HUES6 (cell line): Measurements from ENCODE around the gene DNAJC18.

Source experiments
- H3K27ac ChIP-seq: 2 replicates; pipeline ENCODE4 v1.7.0; 2013; ENCODE audit warnings: low read depth, mild to moderate bottlenecking, low read length, inconsistent platforms
- H3K27me3 ChIP-seq: 2 replicates; pipeline ENCODE4 v1.6.1; 2013; ENCODE audit warnings: low read length; ENCODE audit not compliant: control insufficient read depth, insufficient read depth
- H3K36me3 ChIP-seq: 2 replicates; pipeline ENCODE4 v1.6.1; 2013; ENCODE audit warnings: low read length; ENCODE audit not compliant: control insufficient read depth, insufficient read depth
- H3K4me1 ChIP-seq: 2 replicates; pipeline ENCODE4 v1.6.1; 2013; ENCODE audit warnings: low read length; ENCODE audit not compliant: control insufficient read depth, insufficient read depth
- H3K4me3 ChIP-seq: 2 replicates; pipeline ENCODE4 v1.5.1; 2013; ENCODE audit warnings: low read depth, low read length
- H3K9ac ChIP-seq: one replicate; pipeline ENCODE4 v1.6.1; 2013; ENCODE audit warnings: mild to moderate bottlenecking, low read length
- H3K9me3 ChIP-seq: 2 replicates; pipeline ENCODE4 v1.6.1; 2013; ENCODE audit warnings: low read depth, low read length; ENCODE audit not compliant: control insufficient read depth, insufficient read depth

Gene DNAJC18

GRCh38 chr5:139474890-139475791, 35.8 kb upstream of the DNAJC18 start:
- H3K27ac ChIP-seq = no peak overlapping the region
- H3K27me3 ChIP-seq = no peaks in the 10 kb centered on the region
- no peaks in the 10 kb centered on the region for H3K9me3 ChIP-seq
- peaks cover 38% of the 10 kb centered on the region for H3K4me1 ChIP-seq
- no peak overlapping the region for H3K4me3 ChIP-seq
- no peaks in the 10 kb centered on the region for H3K36me3 ChIP-seq
- H3K9ac ChIP-seq = no peak overlapping the region

GRCh38 chr5:139473565-139473964, 34.2 kb upstream of the DNAJC18 start:
- H3K27ac ChIP-seq = peak overlapping the region; percentile 31; the same call in 1 of the 2 replicates
- H3K4me1 ChIP-seq = peaks cover 37% of the 10 kb centered on the region

DNA sequence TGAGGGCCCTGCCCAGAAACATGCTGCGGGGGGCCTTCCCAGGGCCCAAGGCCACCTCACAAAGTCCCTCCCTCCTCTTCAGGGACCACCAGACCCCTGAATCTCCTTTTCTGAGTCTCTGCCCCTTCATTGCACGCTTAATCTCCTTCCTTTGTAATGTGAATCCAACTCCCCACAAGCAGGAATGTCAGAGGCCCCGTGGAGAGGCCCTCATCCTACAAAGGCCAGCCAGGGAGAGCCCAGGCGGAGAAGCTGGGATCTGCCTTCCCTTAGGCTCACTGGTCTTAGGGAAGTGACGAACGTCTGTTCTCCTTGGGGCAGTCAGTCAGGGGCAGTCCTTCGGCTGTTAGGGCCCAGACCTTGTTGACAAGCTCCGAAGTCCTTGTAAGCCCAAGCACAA, 33.8 kb upstream of the DNAJC18 start:
- no peaks in the 10 kb centered on the region for H3K36me3 ChIP-seq
- peak overlapping the region; percentile 31; the same call in 1 of the 2 replicates for H3K27ac ChIP-seq
- H3K4me1 ChIP-seq = peaks cover 40% of the 10 kb centered on the region
- H3K4me3 ChIP-seq = no peak overlapping the region
- H3K9me3 ChIP-seq = no peaks in the 10 kb centered on the region
- H3K9ac ChIP-seq = peak overlapping the region; percentile 7
- no peaks in the 10 kb centered on the region for H3K27me3 ChIP-seq

More at GRCh38 chr5:139473565-139473964, 34.2 kb upstream of the DNAJC18 start:
- Histone ChIP-seq H3K9me3 (no peaks in the 10 kb centered on the region), H3K27me3 (no peaks in the 10 kb centered on the region), H3K9ac (no peak overlapping the region), H3K4me3 (no peak overlapping the region), H3K36me3 (no peaks in the 10 kb centered on the region)

GRCh38 chr5:139472386-139473030, 33.2 kb upstream of the DNAJC18 start:
- peaks cover 40% of the 10 kb centered on the region for H3K4me1 ChIP-seq
- no peaks in the 10 kb centered on the region for H3K27me3 ChIP-seq
- peak overlapping the region; percentile 7 for H3K9ac ChIP-seq
- H3K4me3 ChIP-seq = no peak overlapping the region
- no peaks in the 10 kb centered on the region for H3K9me3 ChIP-seq
- no peaks in the 10 kb centered on the region for H3K36me3 ChIP-seq
- H3K27ac ChIP-seq = no peak overlapping the region; the same call in 1 of the 2 replicates

- no peak within 1 kb of the TSS for H3K9ac ChIP-seq
- H3K27ac ChIP-seq = no peak within 1 kb of the TSS
- H3K36me3 ChIP-seq = no peaks in the 10 kb centered on the region
Observed at GRCh38 chr5:139470821-139471300, 31.5 kb upstream of the DNAJC18 start, which contains the start of gene SMIM33. TSS of gene SMIM33 (plus strand) at chr5:139471004. CDS start at chr5:139471122, 118 bp downstream.

GRCh38 chr5:139468421-139468931, 29.2 kb upstream of the DNAJC18 start:
- no peak overlapping the region for H3K27ac ChIP-seq
- H3K27me3 ChIP-seq = no peaks in the 10 kb centered on the region
- no peaks in the 10 kb centered on the region for H3K9me3 ChIP-seq
- peaks cover 26% of the 10 kb centered on the region for H3K4me1 ChIP-seq
- H3K9ac ChIP-seq = no peak overlapping the region
- H3K4me3 ChIP-seq = no peak overlapping the region
- no peaks in the 10 kb centered on the region for H3K36me3 ChIP-seq

More at GRCh38 chr5:139470821-139471300, 31.5 kb upstream of the DNAJC18 start, which contains the start of gene SMIM33:
- H3K4me1 ChIP-seq = peaks cover 40% of the 10 kb centered on the region
- H3K4me3 ChIP-seq = no peak within 1 kb of the TSS
- H3K9me3 ChIP-seq = no peaks in the 10 kb centered on the region
- no peaks in the 10 kb centered on the region for H3K27me3 ChIP-seq

DNA sequence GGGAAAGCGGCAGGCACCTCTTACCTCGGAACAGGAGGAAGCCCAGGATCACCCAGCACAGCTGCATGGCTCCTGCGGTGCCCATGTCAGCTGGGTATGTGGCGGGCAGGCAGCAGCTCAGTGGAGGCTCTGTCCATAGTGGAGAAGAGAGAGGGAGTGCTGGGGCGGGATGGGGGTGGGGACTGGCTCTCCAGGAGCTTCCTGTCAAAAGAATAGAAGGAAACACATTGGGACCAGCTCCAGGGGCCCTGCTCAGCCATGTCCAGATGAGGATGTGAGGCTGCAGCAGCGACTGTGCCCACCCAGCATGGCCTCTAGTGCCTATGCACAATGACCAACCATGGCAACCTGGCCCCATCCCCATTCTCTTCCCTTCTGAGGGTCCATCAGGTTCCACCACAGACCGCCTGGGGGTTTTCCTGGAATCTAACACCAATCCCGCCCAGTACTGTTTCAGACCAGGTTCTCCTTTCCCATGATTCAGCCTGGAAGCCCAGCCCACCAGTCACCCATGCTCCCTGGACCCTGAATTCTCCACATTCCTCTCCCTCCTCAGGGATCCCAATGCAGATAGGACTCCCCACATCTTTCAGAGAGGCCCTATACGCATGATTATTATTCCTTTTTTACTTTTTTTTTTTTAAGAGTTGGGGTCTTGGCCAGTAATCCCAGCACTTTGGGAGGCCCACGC, 23.4 kb upstream of the DNAJC18 start, which contains the start of gene ECSCR:
Gene ECSCR (minus strand): TSS at position 158 of the 691 bp plus-strand sequence. CDS start 73 bp downstream, at position 85.
- peaks cover 28% of the 10 kb centered on the region for H3K4me1 ChIP-seq
- no peaks in the 10 kb centered on the region for H3K9me3 ChIP-seq
- no peaks in the 10 kb centered on the region for H3K36me3 ChIP-seq
- no peak within 1 kb of the TSS for H3K4me3 ChIP-seq
- H3K27me3 ChIP-seq = no peaks in the 10 kb centered on the region
- no peak within 1 kb of the TSS for H3K27ac ChIP-seq
- no peak within 1 kb of the TSS for H3K9ac ChIP-seq

DNA sequence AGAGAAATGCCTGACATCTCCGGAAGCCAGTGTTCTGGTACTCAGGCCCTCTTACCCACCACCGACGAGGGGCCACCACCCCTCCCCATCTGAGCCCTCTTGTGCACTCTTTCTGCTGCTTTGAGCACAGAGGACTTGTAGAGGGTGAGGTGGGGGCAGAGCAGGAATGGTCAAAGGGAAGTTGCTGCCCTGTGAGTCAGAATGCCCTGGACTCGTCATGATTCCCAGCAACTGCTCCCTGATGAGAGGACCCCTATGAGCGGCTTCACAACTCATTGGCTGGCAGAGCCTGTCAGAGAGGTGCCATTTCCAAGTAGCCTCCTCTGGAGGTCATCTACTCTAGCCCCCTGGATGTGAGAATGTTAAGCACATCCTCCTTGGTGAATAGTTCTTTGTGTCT, 22.4 kb upstream of the DNAJC18 start:
- H3K36me3 ChIP-seq = no peaks in the 10 kb centered on the region
- H3K27me3 ChIP-seq = no peaks in the 10 kb centered on the region
- H3K27ac ChIP-seq = no peak overlapping the region
- H3K4me1 ChIP-seq = peaks cover 28% of the 10 kb centered on the region
- no peak overlapping the region for H3K9ac ChIP-seq
- H3K9me3 ChIP-seq = no peaks in the 10 kb centered on the region
- H3K4me3 ChIP-seq = no peak overlapping the region

GRCh38 chr5:139461176-139461575, 21.9 kb upstream of the DNAJC18 start:
- Histone ChIP-seq H3K36me3 (no peaks in the 10 kb centered on the region), H3K9ac (no peak overlapping the region), H3K4me3 (no peak overlapping the region), H3K9me3 (no peaks in the 10 kb centered on the region), H3K27ac (no peak overlapping the region), H3K27me3 (no peaks in the 10 kb centered on the region), H3K4me1 (peaks cover 28% of the 10 kb centered on the region)

DNA sequence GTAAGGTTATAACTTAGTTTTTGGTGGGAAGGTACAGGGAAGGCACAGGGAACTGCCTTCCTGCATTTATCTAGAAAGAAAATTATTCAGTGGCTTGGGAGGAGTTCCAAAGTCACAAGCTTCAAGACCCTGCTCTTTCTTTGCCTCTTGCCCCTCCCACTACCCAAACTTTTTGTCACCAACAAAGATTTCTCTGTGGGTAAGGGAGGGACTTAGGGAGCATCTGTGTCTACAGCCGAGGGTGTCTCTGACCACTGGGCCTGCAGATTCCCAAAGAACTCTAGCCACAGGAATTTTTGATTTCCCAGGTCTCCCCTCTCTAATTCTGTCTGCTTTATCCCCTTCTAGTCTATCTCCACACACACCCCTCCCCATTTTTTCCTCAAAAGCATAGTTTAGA, 21.1 kb upstream of the DNAJC18 start:
- H3K36me3 ChIP-seq = no peaks in the 10 kb centered on the region
- H3K9ac ChIP-seq = no peak overlapping the region
- no peaks in the 10 kb centered on the region for H3K9me3 ChIP-seq
- H3K4me3 ChIP-seq = no peak overlapping the region
- H3K4me1 ChIP-seq = peaks cover 28% of the 10 kb centered on the region
- no peaks in the 10 kb centered on the region for H3K27me3 ChIP-seq
- no peak overlapping the region for H3K27ac ChIP-seq
